GM13977 (cell line): ENCODE measurements around the gene RANBP10.

Experiments used
- DNase-seq: peaks from one replicate; pipeline ENCODE4 v3.0.0; 2012; ENCODE audit warnings: low spot score
- CTCF ChIP-seq: IDR thresholded peaks from 2 replicates; pipeline ENCODE4 v1.5.1; 2012; ENCODE audit warnings: mild to moderate bottlenecking, control low read depth; ENCODE audit not compliant: insufficient read depth; ENCODE audit errors: extremely low read depth, missing control alignments
- in situ Hi-C: fragments of 300-500 bp; cut with MboI; formaldehyde crosslinking; loops from one replicate; pipeline ENCODE4 v1.12.0; 2022; ENCODE audit warnings: low sequenced_read_pairs, low pct_unique_long_range_greater_than_20kb, mixed read lengths, inconsistent platforms; ENCODE audit not compliant: unreplicated experiment

The RANBP10 gene

GRCh38 chr16:67806428-67807147 is at the start of gene RANBP10, which contains the start of gene TSNAXIP1:
Gene RANBP10 (minus strand): TSS chr16:67806560. CDS start chr16:67806536, 24 bp downstream.
Gene TSNAXIP1 (plus strand): TSS chr16:67806889. CDS start chr16:67807150, 261 bp downstream.
- DNase-seq, result peak; percentile 96
- no peak for TF ChIP-seq CTCF
- in situ Hi-C loops, result no loop called here

- no peak for DNase-seq
- no peak for TF ChIP-seq CTCF
- in situ Hi-C loops, result no loop called here
Measured at GRCh38 chr16:67855789-67856188, 49.4 kb upstream of the RANBP10 start.

- DNase-seq, result no peak
- TF ChIP-seq CTCF, result no peak
- in situ Hi-C loops, result no loop called here
Measured at GRCh38 chr16:67853670-67854069, 47.3 kb upstream of the RANBP10 start.

- no peak for DNase-seq
- in situ Hi-C loops, result no loop called here
- no peak for TF ChIP-seq CTCF
Measured at GRCh38 chr16:67848118-67848517, 41.8 kb upstream of the RANBP10 start.

- no peak for TF ChIP-seq CTCF
- peak; percentile 86 for DNase-seq
- in situ Hi-C loops, result no loop called here
Measured at GRCh38 chr16:67847064-67847861, 40.9 kb upstream of the RANBP10 start, which contains the start of gene CENPT. Gene CENPT (minus strand): TSS chr16:67847693. CDS start chr16:67833859, 13,834 bp downstream.

- peak; percentile 97 for DNase-seq
- no peak for TF ChIP-seq CTCF
- in situ Hi-C loops, result no loop called here
Measured at GRCh38 chr16:67846320-67847063, 40.1 kb upstream of the RANBP10 start, which contains the start of gene NUTF2. Gene NUTF2 (plus strand): TSS chr16:67846933. CDS start chr16:67865131, 18,198 bp downstream.
